GM21528 (cell line): Measurements from ENCODE around the gene STBD1.
"Not testable (repeated sequence)": the region's sequence is repeated elsewhere in the genome, so short reads cannot be mapped to it uniquely, and the experiment has no call there.

Experiments used
- ATAC-seq: cut with Tn5 transposase; IDR thresholded peaks from one replicate; pipeline ENCODE4 v1.9.1; 2021; ENCODE audit warnings: mild to moderate bottlenecking, moderate library complexity; ENCODE audit not compliant: unreplicated experiment, low FRiP score

Gene STBD1

DNA sequence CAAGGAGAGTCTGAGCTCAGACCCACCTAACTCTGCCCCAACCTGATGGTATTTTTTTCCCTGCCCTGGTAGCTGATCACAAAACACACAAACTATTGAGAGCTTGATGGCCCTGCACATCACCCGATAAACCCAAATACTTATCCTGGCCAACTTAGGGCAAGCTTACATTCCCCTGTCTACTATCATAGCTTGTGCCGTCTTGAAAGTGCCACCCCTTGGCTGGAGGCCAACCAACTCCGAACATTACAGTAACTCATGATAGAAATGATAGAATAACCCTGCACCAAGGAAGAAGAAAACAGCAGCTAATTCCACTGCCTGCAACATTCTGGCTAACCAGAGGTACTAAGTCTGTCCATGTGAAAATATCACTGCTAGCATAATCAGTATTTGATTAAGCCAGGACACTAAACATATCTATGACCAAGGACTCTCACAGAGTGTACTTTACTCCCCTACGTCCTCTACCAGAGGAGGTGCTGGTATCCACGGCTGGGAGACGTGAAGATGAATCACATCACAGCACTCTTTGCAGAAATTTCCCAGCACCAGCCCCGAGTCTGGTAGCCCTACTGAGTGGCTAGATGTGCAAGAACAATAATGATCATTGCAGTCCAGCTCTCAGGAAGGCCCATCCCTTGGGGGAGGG, 8.9 kb downstream of the STBD1 start:
- ATAC-seq, result no peak

DNA sequence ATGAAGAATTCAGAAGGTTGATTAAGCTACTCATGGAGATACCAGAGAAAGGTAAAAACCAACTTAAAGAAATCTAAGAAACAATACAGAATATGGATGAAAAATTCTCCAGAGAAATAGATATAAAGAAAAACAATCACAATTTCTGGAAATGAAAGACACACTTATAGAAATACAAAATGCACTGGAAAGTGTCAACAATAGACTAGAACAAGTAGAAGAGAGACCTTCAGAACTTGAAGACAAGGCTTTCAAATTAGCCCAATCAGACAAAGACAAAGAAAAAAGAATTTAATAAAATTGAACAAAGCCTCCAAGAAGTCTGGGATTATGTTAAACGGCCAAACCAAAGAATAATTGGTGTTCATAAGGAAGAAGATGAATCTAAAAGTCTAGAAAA, 9.6 kb downstream of the STBD1 start:
- ATAC-seq, result no peak

GRCh38 chr4:76322236-76322635, 15.7 kb downstream of the STBD1 start:
- ATAC-seq, result no peak

DNA sequence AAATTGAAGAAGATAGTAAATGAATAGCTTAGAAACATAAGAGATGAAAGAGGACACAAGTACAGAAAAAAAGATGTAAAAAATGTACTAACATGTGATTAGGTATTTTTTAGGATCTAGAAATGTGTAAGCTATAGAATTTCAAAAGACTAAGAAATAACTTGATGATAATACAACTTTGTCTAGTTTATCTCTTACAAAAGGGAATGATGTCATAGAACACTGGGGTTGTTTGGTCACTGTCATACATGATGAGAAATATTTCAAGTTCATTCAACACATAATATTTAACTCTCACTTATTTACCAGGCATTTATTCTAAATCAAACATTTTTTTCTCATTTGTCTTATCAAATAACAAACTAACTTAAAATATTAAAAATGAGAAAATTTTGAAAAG, 18.5 kb downstream of the STBD1 start:
- no peak for ATAC-seq

- no peak for ATAC-seq
Measured at GRCh38 chr4:76326515-76326914, 20.0 kb downstream of the STBD1 start.

DNA sequence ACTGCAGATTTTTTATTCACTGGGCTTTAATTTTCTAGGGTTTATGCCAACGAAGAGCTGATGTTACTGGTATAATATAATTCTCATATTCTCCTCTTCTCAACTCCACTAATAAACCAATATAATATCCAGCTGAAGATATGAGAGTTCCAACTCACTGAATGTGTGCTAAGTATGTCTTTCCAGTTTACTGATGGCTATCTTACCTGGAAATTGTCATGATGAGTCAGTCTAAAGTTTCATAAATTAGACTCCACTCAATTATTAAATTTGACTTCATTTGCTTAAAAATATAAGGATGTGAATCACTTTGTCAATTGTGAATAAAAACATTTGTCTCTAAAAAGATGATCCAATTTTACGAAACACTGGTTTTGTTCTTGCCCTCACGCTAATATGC, 28.4 kb downstream of the STBD1 start:
- ATAC-seq, result no peak

- ATAC-seq, result no peak
Measured at GRCh38 chr4:76339364-76339763, 32.8 kb downstream of the STBD1 start.

- no peak for ATAC-seq
Measured at GRCh38 chr4:76341063-76341462, 34.5 kb downstream of the STBD1 start.

- no peak for ATAC-seq
Measured at GRCh38 chr4:76342191-76342590, 35.7 kb downstream of the STBD1 start.

DNA sequence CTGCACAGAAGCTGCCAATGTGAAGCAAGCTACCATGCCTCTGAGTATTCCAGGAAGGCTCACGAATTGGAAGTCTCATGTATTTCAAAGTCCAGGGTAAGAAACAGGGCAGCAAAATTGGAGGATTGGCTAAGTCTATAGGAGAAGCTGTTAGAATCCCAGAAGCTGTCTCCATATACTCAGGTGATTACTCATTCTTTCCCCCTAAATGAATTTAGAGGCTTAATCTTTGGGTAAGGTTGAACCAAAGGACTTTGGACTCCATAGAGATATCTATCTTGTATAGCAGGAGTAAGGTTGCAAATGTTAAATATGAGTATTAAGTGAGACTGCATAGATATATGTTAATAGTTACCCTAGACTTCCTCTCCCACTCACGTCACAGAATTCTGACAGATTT, 36.3 kb downstream of the STBD1 start:
- ATAC-seq, result no peak

GRCh38 chr4:76354517-76355473, 48.3 kb downstream of the STBD1 start:
- ATAC-seq, result no peak

DNA sequence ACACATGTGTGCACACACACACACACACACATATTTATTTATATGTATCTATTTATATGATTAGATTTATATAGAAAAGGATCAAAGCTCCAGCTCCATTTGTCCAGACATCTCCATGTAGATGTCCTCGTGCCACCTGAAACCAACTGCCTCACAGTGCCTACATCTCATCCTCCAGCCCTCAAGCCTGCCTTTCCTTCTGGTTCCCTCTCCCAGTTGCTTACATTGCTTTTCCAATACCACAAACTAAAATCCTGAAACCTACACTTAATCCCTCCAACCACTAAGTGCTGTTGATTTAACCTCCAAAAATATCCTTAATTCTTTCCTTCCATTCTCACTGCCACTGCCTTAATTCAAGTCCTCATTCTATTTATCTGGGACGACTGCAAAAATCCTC, 51.4 kb downstream of the STBD1 start:
- ATAC-seq, result no peak

GRCh38 chr4:76359881-76360466, 53.4 kb downstream of the STBD1 start:
- not testable (repeated sequence) for ATAC-seq
